Esophagus squamous epithelium (tissue), 5 donors: Measurements from ENCODE around the gene SMC2. TPM values are rescaled to one million over a fixed set of nuclear protein-coding genes. Genes with fewer than 3 reads are reported as not detected.

Experiments
- DNase-seq: peaks from one replicate; lab custom pipeline; 2025; lab: John Stamatoyannopoulos, UW
- H3K27ac ChIP-seq, 4 donors: fragments of 200-600 bp; sonication (generic); one replicate each; pipeline ENCODE4 v1.5.1; 2016 to 2019; ENCODE audit warnings: mild to moderate bottlenecking in 1 of 4
- H3K27me3 ChIP-seq, 4 donors: fragments of 200-600 bp; sonication (generic); 1 replicate in 3 of 4; 2 replicates in 1 of 4; pipeline versions ENCODE4 v1.5.1 to v1.6.0; 2017 to 2021; ENCODE audit warnings: antibody characterized with exemption in 1 of 4
- H3K36me3 ChIP-seq, 3 donors: fragments of 200-600 bp; sonication (generic); one replicate each; pipeline ENCODE4 v1.5.1; 2016 to 2019
- H3K4me1 ChIP-seq, 3 donors: fragments of 200-600 bp; sonication (generic); one replicate each; pipeline ENCODE4 v1.5.1; 2017 to 2019
- H3K4me3 ChIP-seq, 4 donors: fragments of 200-600 bp; sonication (generic); 1 replicate in 3 of 4; 2 replicates in 1 of 4; pipeline ENCODE4 v1.5.1; 2016 to 2019; ENCODE audit warnings: mild to moderate bottlenecking in 2 of 4, moderate library complexity in 1 of 4
- H3K9me3 ChIP-seq, 3 donors: fragments of 200-600 bp; sonication (generic); one replicate each; pipeline ENCODE4 v1.5.1; 2016 to 2019
- POLR2A ChIP-seq, 4 donors: fragments of 450-650 bp; IDR thresholded peaks; one replicate each; pipeline ENCODE4 v1.6.1; 2017; ENCODE audit warnings: antibody characterized with exemption in 4 of 4, mild to moderate bottlenecking in 4 of 4, moderate library complexity in 3 of 4
- WGBS, 2 donors: methylation state at CpG; one replicate each; pipeline ENCODE4 v1.1.5; 2018; 5-methylcytosine and 5-hydroxymethylcytosine counted together
- intact Hi-C: fragments of 100-400 bp; cut with DNase I; formaldehyde crosslinking; loops from one replicate; pipeline ENCODE4 v1.15.0; 2022
- total RNA-seq, 4 donors: library from RNA; depleted of rRNA; stranded (reverse); fragments of >200 nt; gene quantifications; one replicate each; pipeline ENCODE4 v1.1.0, GENCODE V29; 2016
- TF ChIP-seq, protein P1 (sequence below), 6 experiments: fragments of 450-650 bp in 4 of 6; fragments of 200-600 bp in 2 of 6; sonication (generic) in 2 of 6; IDR thresholded peaks; one replicate each; pipeline ENCODE4 v1.5.1; 2016 to 2019; ENCODE audit warnings: antibody characterized with exemption in 6 of 6, mild to moderate bottlenecking in 4 of 6, moderate library complexity in 4 of 6
- donor health status: DM: yes; HTN: yes; CAD: no.

Gene SMC2
- total RNA-seq, 4 donors from 2014 or later = 6.7 to 17.6 (median 13.7) TPM

DNA sequence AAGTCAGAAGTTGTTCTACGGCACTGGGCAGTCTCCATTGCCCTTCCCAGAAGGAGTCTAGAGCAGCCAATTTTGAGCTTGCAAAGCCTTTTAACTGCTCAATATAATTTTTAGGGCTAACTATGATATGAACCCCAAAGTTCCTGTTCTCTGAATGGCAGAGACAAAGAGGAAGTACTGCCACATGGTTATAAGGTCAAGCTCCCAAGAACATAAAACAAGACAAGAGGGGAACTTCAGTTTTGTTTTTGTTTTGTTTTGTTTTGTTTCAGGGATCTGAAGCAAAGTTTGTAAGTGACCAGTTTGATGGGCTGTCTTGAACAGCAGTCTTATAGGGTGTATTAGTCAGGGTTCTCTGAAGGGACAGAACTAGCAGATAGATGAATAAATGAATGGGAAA, 11.9 kb upstream of the SMC2 start:
- TF ChIP-seq, protein P1, sequence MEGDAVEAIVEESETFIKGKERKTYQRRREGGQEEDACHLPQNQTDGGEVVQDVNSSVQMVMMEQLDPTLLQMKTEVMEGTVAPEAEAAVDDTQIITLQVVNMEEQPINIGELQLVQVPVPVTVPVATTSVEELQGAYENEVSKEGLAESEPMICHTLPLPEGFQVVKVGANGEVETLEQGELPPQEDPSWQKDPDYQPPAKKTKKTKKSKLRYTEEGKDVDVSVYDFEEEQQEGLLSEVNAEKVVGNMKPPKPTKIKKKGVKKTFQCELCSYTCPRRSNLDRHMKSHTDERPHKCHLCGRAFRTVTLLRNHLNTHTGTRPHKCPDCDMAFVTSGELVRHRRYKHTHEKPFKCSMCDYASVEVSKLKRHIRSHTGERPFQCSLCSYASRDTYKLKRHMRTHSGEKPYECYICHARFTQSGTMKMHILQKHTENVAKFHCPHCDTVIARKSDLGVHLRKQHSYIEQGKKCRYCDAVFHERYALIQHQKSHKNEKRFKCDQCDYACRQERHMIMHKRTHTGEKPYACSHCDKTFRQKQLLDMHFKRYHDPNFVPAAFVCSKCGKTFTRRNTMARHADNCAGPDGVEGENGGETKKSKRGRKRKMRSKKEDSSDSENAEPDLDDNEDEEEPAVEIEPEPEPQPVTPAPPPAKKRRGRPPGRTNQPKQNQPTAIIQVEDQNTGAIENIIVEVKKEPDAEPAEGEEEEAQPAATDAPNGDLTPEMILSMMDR (IDR thresholded peaks at IDR 0.05) = no peak
- no peak for TF ChIP-seq POLR2A (IDR thresholded peaks at IDR 0.05)
- intact Hi-C loops = no loop called here
- no peaks in the 10 kb centered on the region for H3K36me3 ChIP-seq

DNA sequence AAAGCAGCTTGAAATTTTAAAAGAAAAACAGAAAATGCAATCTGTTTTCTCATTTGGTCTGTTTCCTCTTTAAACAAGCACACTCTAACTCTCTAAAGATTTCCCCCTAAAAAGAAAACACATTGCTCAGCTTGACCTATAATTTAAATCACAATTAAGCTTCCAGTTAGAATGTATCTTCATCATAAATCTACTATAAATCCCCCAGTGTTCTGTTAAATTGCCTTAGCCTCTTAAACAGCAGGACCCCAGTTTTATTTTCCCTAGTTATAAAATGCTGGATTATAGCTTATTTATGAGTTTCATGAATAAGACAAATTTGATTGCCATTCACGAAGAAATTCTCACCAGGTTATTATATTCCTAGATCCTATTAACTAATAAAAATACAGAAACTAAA, 8.6 kb upstream of the SMC2 start:
- Histone ChIP-seq H3K36me3 (no peaks in the 10 kb centered on the region), H3K4me3 (no peak overlapping the region), H3K4me1 (no peaks in the 10 kb centered on the region), H3K27me3 (no peaks in the 10 kb centered on the region), H3K27ac (no peak overlapping the region), H3K9me3 (no peaks in the 10 kb centered on the region)
- no peak for TF ChIP-seq POLR2A (IDR thresholded peaks at IDR 0.05)
- intact Hi-C loops = no loop called here
- DNase-seq = no peak
- WGBS, 2 donors = 70 to 81% methylated on average over 1 of the region's 1 CpG

More for the DNA sequence above, 11.9 kb upstream of the SMC2 start:
- H3K4me1 ChIP-seq = no peaks in the 10 kb centered on the region
- H3K27me3 ChIP-seq = no peaks in the 10 kb centered on the region
- H3K9me3 ChIP-seq = no peaks in the 10 kb centered on the region
- no peak for DNase-seq
- WGBS, 2 donors = 83 to 89% methylated on average over 1 of the region's 1 CpG
- H3K4me3 ChIP-seq = no peak overlapping the region
- H3K27ac ChIP-seq = no peak overlapping the region

DNA sequence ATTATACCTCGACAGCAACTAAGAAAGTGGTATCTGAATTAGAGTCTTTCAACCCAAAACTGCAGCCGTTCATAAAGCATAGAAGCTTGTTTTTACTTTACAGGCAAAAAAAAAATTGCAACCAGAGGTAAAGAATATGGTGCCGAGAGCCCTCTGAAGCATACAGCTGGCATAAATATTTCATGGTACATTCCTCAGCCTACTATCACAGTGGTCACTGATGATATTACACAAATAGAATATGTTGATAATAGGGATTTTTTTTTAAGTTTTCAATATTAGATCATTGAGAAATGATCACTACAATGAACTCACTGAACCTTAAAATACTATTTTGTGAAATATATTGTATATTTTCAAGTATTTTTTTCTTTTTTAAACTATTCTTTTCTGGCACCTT, 6.2 kb upstream of the SMC2 start:
- Histone ChIP-seq H3K27ac (no peak overlapping the region), H3K36me3 (no peaks in the 10 kb centered on the region), H3K27me3 (no peaks in the 10 kb centered on the region), H3K4me3 (no peak overlapping the region), H3K9me3 (no peaks in the 10 kb centered on the region), H3K4me1 (peaks cover 0 to 12% (median 10%) of the 10 kb centered on the region in 3 donors)
- TF ChIP-seq, protein P1 (IDR thresholded peaks at IDR 0.05) = no peak
- TF ChIP-seq POLR2A (IDR thresholded peaks at IDR 0.05) = no peak
- intact Hi-C loops = no loop called here
- no peak for DNase-seq
- WGBS, 2 donors = 82 to 87% methylated on average over 3 of the region's 3 CpGs

DNA sequence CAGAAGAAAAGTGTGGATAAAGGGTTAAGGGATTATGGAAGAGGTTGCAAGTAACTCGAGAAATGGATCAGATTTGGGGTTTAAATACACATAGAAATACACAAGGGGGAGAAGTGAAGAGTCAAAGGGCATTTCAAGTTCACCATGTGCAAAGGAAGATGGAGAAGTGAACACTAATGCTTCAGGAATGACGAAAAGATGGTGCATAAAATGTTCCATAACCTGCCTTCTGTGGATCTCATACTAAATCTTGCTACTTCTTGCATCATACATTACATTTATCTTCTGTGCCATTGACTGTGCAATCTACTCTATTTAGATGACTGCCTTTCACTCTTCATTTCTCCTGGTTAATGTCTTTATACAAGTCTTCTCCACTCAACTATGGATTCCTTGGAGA, 5.7 kb upstream of the SMC2 start:
- Histone ChIP-seq H3K4me1 (peaks cover 0 to 17% (median 10%) of the 10 kb centered on the region in 3 donors), H3K9me3 (no peaks in the 10 kb centered on the region), H3K27me3 (no peaks in the 10 kb centered on the region), H3K27ac (no peak overlapping the region), H3K36me3 (no peaks in the 10 kb centered on the region), H3K4me3 (no peak overlapping the region)
- DNase-seq = no peak
- WGBS, 2 donors = 67 to 76% methylated on average over 2 of the region's 2 CpGs
- intact Hi-C loops = no loop called here
- TF ChIP-seq, protein P1 (IDR thresholded peaks at IDR 0.05) = no peak
- TF ChIP-seq POLR2A (IDR thresholded peaks at IDR 0.05) = no peak

DNA sequence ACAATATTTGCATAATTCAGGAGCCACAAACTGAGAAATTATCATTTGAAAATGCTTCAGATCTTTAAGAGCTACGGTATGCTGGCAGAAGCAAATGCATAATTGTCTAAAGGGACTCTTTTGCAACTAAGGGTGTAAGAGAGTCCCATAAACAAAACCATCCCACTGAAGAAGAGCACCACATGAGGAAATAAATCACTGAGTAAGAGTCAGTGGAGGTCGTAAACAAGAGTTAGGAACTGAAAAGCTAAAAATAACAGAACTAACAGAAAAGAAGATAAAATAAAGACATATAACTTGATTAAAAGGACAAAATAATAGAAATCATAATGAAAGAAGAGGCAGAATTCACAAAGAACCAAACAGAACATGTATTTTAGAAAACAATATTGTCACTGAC, 3.5 kb upstream of the SMC2 start:
- Histone ChIP-seq H3K9me3 (no peaks in the 10 kb centered on the region), H3K4me3 (no peak overlapping the region), H3K27ac (peak overlapping the region in 1 of 4 donors; percentile 95), H3K36me3 (no peaks in the 10 kb centered on the region), H3K27me3 (no peaks in the 10 kb centered on the region), H3K4me1 (peaks cover 0 to 28% (median 14%) of the 10 kb centered on the region in 3 donors)
- WGBS, 2 donors = 69 to 83% methylated on average over 2 of the region's 2 CpGs
- DNase-seq = no peak
- intact Hi-C loops = no loop called here
- no peak for TF ChIP-seq POLR2A (IDR thresholded peaks at IDR 0.05)
- TF ChIP-seq, protein P1 (IDR thresholded peaks at IDR 0.05) = no peak

DNA sequence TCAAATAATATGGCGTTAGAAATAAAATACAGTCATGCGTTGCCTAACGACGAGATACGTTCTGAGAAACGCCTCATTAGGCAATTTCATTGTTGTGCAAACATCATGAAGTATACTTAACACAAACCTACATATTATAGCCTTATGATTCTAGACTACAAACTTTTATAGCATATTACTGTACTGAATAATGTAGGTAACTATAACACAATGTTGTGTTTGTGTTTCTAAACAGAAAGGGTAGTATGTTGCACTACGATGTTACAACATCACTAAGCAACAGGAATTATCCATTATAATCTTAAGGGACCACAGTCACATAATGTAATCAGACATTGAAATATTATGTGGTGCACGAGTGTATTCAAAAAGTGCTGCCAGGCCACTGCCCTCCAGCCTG, 3.0 kb upstream of the SMC2 start:
- 66 to 72% methylated on average over 8 of the region's 8 CpGs for WGBS, 2 donors
- intact Hi-C loops = no loop called here
- DNase-seq = no peak
- H3K4me1 ChIP-seq = peaks cover 0 to 30% (median 14%) of the 10 kb centered on the region in 3 donors
- TF ChIP-seq, protein P1 (IDR thresholded peaks at IDR 0.05) = no peak
- no peak for TF ChIP-seq POLR2A (IDR thresholded peaks at IDR 0.05)
- no peaks in the 10 kb centered on the region for H3K36me3 ChIP-seq
- H3K27ac ChIP-seq = peak overlapping the region in 3 of 4 donors; percentile 45 to 95 (median 95)
- H3K9me3 ChIP-seq = no peaks in the 10 kb centered on the region
- no peaks in the 10 kb centered on the region for H3K27me3 ChIP-seq
- peak overlapping the region in 1 of 4 donors; percentile 27 for H3K4me3 ChIP-seq
